ENCODE results near the gene TSC22D4. TPM values are rescaled to one million over a fixed set of nuclear protein-coding genes. Genes with fewer than 3 reads are reported as not detected.

The TSC22D4 gene
- total and polyA plus RNA-seq, 2 experiments from 2014 or later = 14.6 to 24.9 TPM

DNA sequence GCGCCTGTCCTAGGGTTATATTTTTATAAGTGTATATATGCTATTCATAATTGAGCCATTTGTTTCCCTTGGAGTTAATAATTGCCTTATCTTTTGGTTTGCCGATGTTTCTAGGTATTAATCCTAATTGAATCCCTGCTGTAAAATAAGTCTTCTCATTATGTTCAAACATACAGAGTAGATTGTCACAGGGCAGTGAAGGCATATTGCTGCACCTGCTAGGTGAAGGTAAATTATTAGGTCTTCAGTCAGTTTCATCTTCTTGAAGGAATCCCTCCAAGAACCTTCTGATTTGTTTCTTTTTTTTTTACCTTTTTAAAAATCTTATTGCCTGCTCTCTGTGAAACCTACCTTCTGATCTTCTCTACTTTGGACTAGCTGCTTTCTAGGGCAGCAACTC lies 42.1 kb upstream of the TSC22D4 start:
- Mint-ChIP-seq H3K27ac (no peak overlapping the region), H3K36me3 (ENCODE audit: low read depth) (peaks cover 11% of the 10 kb centered on the region; the same call in 2 of the 3 replicates), H3K9me3 (peaks cover 16% of the 10 kb centered on the region), H3K27me3 (ENCODE audit: insufficient read depth, low read depth, poor library complexity) (peaks cover 7% of the 10 kb centered on the region), H3K4me1 (no peaks in the 10 kb centered on the region), H3K4me3 (no peak overlapping the region)
- H3K4me2 ChIP-seq = no peak overlapping the region
- H3K79me2 ChIP-seq (replicated peaks; ENCODE audit: insufficient read depth) = no peaks in the 10 kb centered on the region
- H3K27ac ChIP-seq (ENCODE audit: low read depth) = no peak overlapping the region
- DNase-seq (ENCODE audit: low spot score) (no peak), ATAC-seq (no peak)
- no peaks in the 10 kb centered on the region for H3K9me2 ChIP-seq (ENCODE audit: insufficient read depth)
- no peaks in the 10 kb centered on the region for H3K4me1 ChIP-seq (ENCODE audit: insufficient read depth)
- no peak overlapping the region for H3K4me3 ChIP-seq
- H3F3A ChIP-seq (replicated peaks; ENCODE audit: low read depth) = no peaks in the 10 kb centered on the region
- H3K27me3 ChIP-seq (ENCODE audit: insufficient read depth) = no peaks in the 10 kb centered on the region
- no peak overlapping the region for H2AFZ ChIP-seq
- no peaks in the 10 kb centered on the region for H3K36me3 ChIP-seq (ENCODE audit: insufficient read depth)
- no peaks in the 10 kb centered on the region for H4K20me1 ChIP-seq (replicated peaks; ENCODE audit: insufficient read depth)
- no peak for TF ChIP-seq NANOG (IDR thresholded peaks at IDR 0.05; ENCODE audit: borderline replicate concordance)
- no peak for TF ChIP-seq STAT1 (IDR thresholded peaks at IDR 0.05; ENCODE audit: unreplicated experiment)
- TF ChIP-seq, protein P1, sequence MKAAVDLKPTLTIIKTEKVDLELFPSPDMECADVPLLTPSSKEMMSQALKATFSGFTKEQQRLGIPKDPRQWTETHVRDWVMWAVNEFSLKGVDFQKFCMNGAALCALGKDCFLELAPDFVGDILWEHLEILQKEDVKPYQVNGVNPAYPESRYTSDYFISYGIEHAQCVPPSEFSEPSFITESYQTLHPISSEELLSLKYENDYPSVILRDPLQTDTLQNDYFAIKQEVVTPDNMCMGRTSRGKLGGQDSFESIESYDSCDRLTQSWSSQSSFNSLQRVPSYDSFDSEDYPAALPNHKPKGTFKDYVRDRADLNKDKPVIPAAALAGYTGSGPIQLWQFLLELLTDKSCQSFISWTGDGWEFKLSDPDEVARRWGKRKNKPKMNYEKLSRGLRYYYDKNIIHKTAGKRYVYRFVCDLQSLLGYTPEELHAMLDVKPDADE (IDR thresholded peaks at IDR 0.05) = no peak
- no peak for TF ChIP-seq ZNF331 (CRISPR knock-in tag; IDR thresholded peaks at IDR 0.05; ENCODE audit: low read depth)
- TF ChIP-seq POLR2AphosphoS5 (IDR thresholded peaks at IDR 0.05; ENCODE audit: low read depth) = no peak
- TF ChIP-seq, protein P2, sequence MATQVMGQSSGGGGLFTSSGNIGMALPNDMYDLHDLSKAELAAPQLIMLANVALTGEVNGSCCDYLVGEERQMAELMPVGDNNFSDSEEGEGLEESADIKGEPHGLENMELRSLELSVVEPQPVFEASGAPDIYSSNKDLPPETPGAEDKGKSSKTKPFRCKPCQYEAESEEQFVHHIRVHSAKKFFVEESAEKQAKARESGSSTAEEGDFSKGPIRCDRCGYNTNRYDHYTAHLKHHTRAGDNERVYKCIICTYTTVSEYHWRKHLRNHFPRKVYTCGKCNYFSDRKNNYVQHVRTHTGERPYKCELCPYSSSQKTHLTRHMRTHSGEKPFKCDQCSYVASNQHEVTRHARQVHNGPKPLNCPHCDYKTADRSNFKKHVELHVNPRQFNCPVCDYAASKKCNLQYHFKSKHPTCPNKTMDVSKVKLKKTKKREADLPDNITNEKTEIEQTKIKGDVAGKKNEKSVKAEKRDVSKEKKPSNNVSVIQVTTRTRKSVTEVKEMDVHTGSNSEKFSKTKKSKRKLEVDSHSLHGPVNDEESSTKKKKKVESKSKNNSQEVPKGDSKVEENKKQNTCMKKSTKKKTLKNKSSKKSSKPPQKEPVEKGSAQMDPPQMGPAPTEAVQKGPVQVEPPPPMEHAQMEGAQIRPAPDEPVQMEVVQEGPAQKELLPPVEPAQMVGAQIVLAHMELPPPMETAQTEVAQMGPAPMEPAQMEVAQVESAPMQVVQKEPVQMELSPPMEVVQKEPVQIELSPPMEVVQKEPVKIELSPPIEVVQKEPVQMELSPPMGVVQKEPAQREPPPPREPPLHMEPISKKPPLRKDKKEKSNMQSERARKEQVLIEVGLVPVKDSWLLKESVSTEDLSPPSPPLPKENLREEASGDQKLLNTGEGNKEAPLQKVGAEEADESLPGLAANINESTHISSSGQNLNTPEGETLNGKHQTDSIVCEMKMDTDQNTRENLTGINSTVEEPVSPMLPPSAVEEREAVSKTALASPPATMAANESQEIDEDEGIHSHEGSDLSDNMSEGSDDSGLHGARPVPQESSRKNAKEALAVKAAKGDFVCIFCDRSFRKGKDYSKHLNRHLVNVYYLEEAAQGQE (IDR thresholded peaks at IDR 0.05; ENCODE audit: unreplicated experiment) = no peak
- TF ChIP-seq EZH2 (IDR thresholded peaks at IDR 0.05; ENCODE audit: low read depth, unreplicated experiment) = no peak
- TF ChIP-seq CTCF (conservative IDR thresholded peaks at IDR 0.05; ENCODE audit: low read depth in 2 of 2) = no peak

DNA sequence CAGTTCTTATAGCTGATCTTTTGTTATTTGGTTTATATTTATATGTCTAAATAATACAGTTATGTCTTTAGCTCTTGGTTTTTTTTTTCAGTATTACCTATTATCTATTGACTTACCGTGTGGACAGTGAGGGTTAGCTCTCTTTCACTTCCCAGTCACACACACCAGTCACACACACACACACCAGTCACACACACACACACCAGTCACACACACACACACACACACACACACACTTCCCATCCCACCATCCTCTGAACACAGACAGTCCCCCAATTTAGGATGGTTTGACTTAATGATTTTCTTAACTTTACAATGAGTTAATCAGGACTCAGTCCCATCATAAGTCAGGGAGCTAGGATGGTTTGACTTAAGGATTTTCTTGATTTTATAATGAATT lies 41.1 kb upstream of the TSC22D4 start:
- Histone ChIP-seq H3K4me2 (no peak overlapping the region), H3K4me1 (ENCODE audit: insufficient read depth) (no peaks in the 10 kb centered on the region), H3K4me3 (no peak overlapping the region), H3K27me3 (ENCODE audit: insufficient read depth) (no peaks in the 10 kb centered on the region), H3K79me2 (replicated peaks; ENCODE audit: insufficient read depth) (no peaks in the 10 kb centered on the region), H2AFZ (no peak overlapping the region), H3F3A (replicated peaks; ENCODE audit: low read depth) (no peaks in the 10 kb centered on the region), H3K36me3 (ENCODE audit: insufficient read depth) (no peaks in the 10 kb centered on the region), H3K9me2 (ENCODE audit: insufficient read depth) (no peaks in the 10 kb centered on the region), H3K27ac (ENCODE audit: low read depth) (no peak overlapping the region), H4K20me1 (replicated peaks; ENCODE audit: insufficient read depth) (no peaks in the 10 kb centered on the region)
- DNase-seq (ENCODE audit: low spot score) (no peak), ATAC-seq (no peak)
- peaks cover 12% of the 10 kb centered on the region for H3K9me3 Mint-ChIP-seq
- H3K27ac Mint-ChIP-seq = no peak overlapping the region
- H3K4me3 Mint-ChIP-seq = no peak overlapping the region
- H3K4me1 Mint-ChIP-seq = no peaks in the 10 kb centered on the region
- peaks cover 7% of the 10 kb centered on the region for H3K27me3 Mint-ChIP-seq (ENCODE audit: insufficient read depth, low read depth, poor library complexity)
- H3K36me3 Mint-ChIP-seq (ENCODE audit: low read depth) = peaks cover 8% of the 10 kb centered on the region; the same call in 2 of the 3 replicates
- TF ChIP-seq, protein P1 (IDR thresholded peaks at IDR 0.05) = no peak
- TF ChIP-seq JUNB (IDR thresholded peaks at IDR 0.05; ENCODE audit: unreplicated experiment) = no peak
- no peak for TF ChIP-seq ZNF331 (CRISPR knock-in tag; IDR thresholded peaks at IDR 0.05; ENCODE audit: low read depth)
- TF ChIP-seq NANOG (IDR thresholded peaks at IDR 0.05; ENCODE audit: borderline replicate concordance) = no peak
- TF ChIP-seq EZH2 (IDR thresholded peaks at IDR 0.05; ENCODE audit: low read depth, unreplicated experiment) = no peak
